SK-N-SH treated with all-trans-retinoic acid at 6 μM for 48 hours (cell line): ENCODE measurements around the gene TRMT2B.

Experiments
- CSRNP3 ChIP-seq: fragments of 250-450 bp; sonication (Bioruptor Pico); IDR thresholded peaks from 2 replicates; pipeline ENCODE4 v1.5.1; 2021; ENCODE audit warnings: mild to moderate bottlenecking, moderate library complexity
- OSR1 ChIP-seq: fragments of 250-450 bp; sonication (Bioruptor Pico); IDR thresholded peaks from 2 replicates; pipeline ENCODE4 v1.8.0; 2022; ENCODE audit warnings: moderate library complexity, mild to moderate bottlenecking, inconsistent platforms
- PATZ1 ChIP-seq: fragments of 250-450 bp; sonication (Bioruptor Pico); IDR thresholded peaks from 2 replicates; pipeline ENCODE4 v1.8.0; 2020; ENCODE audit warnings: mild to moderate bottlenecking, moderate library complexity, borderline replicate concordance
- PPARA ChIP-seq: fragments of 250-450 bp; sonication (Bioruptor Pico); IDR thresholded peaks from 2 replicates; pipeline ENCODE4 v1.5.0; 2020; ENCODE audit warnings: mild to moderate bottlenecking, borderline replicate concordance
- TOX ChIP-seq: fragments of 250-450 bp; sonication (Bioruptor Pico); IDR thresholded peaks from 2 replicates; pipeline ENCODE4 v1.8.0; 2021; ENCODE audit warnings: mild to moderate bottlenecking, moderate library complexity, borderline replicate concordance
- ZC3H10 ChIP-seq: fragments of 250-450 bp; sonication (Bioruptor Pico); IDR thresholded peaks from 2 replicates; pipeline ENCODE4 v1.5.1; 2021; ENCODE audit warnings: mild to moderate bottlenecking, moderate library complexity
- ZFP3 ChIP-seq: fragments of 250-450 bp; sonication (Bioruptor Pico); IDR thresholded peaks from 2 replicates; pipeline ENCODE4 v1.5.0; 2020; ENCODE audit warnings: mild to moderate bottlenecking, moderate library complexity
- ZFP30 ChIP-seq: fragments of 450-650 bp; formaldehyde crosslinking; IDR thresholded peaks from 2 replicates; pipeline ENCODE4 v1.5.0; 2022; ENCODE audit warnings: mild to moderate bottlenecking, moderate library complexity

- TF ChIP-seq OSR1 (no peak), TOX (no peak), ZC3H10 (CRISPR knock-in tag) (no peak), ZFP3 (CRISPR knock-in tag) (no peak), CSRNP3 (CRISPR knock-in tag) (no peak), ZFP30 (no peak), PATZ1 (CRISPR knock-in tag) (no peak), PPARA (CRISPR knock-in tag) (no peak)
These were observed 14.7 kb downstream of the TRMT2B start for GRCh38 chrX:101037231-101037630.
